Measurements from ENCODE around the gene IL17B.

IL17B gene

DNA sequence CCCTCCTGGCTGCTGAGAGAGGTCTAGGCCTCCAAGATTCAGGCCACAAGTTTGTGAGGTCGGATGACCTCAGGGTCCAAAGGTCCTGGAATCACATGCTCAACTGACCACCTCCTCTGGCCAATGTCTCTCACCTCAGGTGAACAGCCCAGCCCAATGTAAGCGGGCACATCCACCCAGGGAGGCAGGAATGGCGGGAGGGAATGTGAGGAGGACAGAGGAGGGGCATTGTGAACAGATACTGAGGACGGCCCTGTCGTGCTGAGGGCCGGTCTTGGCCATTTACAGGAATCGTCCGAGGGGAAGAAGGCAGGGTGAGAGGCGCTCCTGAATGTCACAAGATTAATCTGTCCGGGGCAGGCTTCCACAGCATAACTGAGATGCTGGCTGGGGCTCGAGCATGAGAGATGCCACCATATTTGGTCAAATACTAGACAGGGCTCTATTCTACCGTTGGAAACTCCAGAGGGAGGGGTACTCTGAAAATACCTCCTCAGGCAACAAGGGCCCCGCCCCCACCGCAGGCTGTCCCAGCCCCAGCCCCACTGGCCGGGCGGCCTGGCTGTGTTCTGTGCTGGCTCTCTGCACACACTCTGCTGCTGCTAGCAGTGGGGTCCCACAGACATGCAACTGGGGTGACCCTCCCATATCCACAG is 1.5 kb upstream of the IL17B start:
- no peak for TF ChIP-seq FOXM1 (IDR thresholded peaks at IDR 0.05; ENCODE audit: borderline replicate concordance, low read depth)
- TF ChIP-seq, protein P1, sequence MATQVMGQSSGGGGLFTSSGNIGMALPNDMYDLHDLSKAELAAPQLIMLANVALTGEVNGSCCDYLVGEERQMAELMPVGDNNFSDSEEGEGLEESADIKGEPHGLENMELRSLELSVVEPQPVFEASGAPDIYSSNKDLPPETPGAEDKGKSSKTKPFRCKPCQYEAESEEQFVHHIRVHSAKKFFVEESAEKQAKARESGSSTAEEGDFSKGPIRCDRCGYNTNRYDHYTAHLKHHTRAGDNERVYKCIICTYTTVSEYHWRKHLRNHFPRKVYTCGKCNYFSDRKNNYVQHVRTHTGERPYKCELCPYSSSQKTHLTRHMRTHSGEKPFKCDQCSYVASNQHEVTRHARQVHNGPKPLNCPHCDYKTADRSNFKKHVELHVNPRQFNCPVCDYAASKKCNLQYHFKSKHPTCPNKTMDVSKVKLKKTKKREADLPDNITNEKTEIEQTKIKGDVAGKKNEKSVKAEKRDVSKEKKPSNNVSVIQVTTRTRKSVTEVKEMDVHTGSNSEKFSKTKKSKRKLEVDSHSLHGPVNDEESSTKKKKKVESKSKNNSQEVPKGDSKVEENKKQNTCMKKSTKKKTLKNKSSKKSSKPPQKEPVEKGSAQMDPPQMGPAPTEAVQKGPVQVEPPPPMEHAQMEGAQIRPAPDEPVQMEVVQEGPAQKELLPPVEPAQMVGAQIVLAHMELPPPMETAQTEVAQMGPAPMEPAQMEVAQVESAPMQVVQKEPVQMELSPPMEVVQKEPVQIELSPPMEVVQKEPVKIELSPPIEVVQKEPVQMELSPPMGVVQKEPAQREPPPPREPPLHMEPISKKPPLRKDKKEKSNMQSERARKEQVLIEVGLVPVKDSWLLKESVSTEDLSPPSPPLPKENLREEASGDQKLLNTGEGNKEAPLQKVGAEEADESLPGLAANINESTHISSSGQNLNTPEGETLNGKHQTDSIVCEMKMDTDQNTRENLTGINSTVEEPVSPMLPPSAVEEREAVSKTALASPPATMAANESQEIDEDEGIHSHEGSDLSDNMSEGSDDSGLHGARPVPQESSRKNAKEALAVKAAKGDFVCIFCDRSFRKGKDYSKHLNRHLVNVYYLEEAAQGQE (IDR thresholded peaks at IDR 0.05; ENCODE audit: low read depth): no peak
- no peak for TF ChIP-seq TCF12 (IDR thresholded peaks at IDR 0.05; ENCODE audit: low read depth)
- TF ChIP-seq YY1 (IDR thresholded peaks at IDR 0.05; ENCODE audit: low read depth): no peak
- no peak for TF ChIP-seq TEAD4 (IDR thresholded peaks at IDR 0.05)
- TF ChIP-seq, protein P2, sequence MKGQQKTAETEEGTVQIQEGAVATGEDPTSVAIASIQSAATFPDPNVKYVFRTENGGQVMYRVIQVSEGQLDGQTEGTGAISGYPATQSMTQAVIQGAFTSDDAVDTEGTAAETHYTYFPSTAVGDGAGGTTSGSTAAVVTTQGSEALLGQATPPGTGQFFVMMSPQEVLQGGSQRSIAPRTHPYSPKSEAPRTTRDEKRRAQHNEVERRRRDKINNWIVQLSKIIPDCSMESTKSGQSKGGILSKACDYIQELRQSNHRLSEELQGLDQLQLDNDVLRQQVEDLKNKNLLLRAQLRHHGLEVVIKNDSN (IDR thresholded peaks at IDR 0.05): no peak
- no peak for TF ChIP-seq EGR1 (IDR thresholded peaks at IDR 0.05)
- no peak for TF ChIP-seq CREB1 (IDR thresholded peaks at IDR 0.05; ENCODE audit: low read depth)
- no peak for TF ChIP-seq ZBTB7A (IDR thresholded peaks at IDR 0.05; ENCODE audit: low read depth)
- TF ChIP-seq EP300 (IDR thresholded peaks at IDR 0.05; ENCODE audit: borderline replicate concordance): no peak
- no peak for TF ChIP-seq MAX (IDR thresholded peaks at IDR 0.05)
- no peak for TF ChIP-seq NFIC (IDR thresholded peaks at IDR 0.05)

DNA sequence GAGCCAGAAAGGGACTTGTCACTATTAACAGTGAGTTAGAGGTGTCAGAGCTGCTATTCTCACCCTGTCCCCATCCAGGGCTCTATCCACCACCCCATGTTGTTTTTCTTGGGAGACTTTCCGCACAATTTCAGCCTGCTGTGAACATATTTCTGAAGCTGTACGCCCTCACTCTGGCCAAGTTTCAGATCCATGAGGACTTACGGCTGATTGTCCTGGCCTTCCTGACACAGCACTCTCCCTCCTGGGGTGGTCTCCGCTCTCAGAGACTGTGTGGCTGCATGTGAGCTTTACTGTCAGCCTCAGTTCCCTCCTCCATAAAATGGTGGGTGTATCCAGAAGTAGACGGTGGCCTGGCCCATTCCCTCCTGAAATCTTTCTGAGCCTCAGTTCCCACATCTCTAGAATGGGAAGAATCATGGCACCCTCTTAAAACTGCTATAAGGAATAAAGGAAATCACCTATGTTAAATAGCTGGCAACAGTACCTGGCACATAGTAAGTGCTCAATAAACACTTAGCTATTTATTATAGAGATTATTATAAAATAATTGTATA is 804 bp upstream of the IL17B start:
- TF ChIP-seq FOXM1 (IDR thresholded peaks at IDR 0.05; ENCODE audit: borderline replicate concordance, low read depth) (no peak), EGR1 (IDR thresholded peaks at IDR 0.05) (no peak), TAF1 (IDR thresholded peaks at IDR 0.05; ENCODE audit: low read depth) (no peak), EP300 (IDR thresholded peaks at IDR 0.05; ENCODE audit: borderline replicate concordance) (no peak), TCF12 (IDR thresholded peaks at IDR 0.05; ENCODE audit: low read depth) (no peak), TEAD4 (IDR thresholded peaks at IDR 0.05) (no peak)
- TF ChIP-seq, protein P1 (IDR thresholded peaks at IDR 0.05; ENCODE audit: low read depth): no peak

GRCh38 chr5:149378241-149378820 is 761 bp downstream of the IL17B start:
- TF ChIP-seq EGR1 (IDR thresholded peaks at IDR 0.05) (no peak), NFIC (IDR thresholded peaks at IDR 0.05) (no peak), YY1 (IDR thresholded peaks at IDR 0.05; ENCODE audit: low read depth) (no peak), MAX (IDR thresholded peaks at IDR 0.05) (no peak)
- TF ChIP-seq, protein P2 (IDR thresholded peaks at IDR 0.05): no peak

DNA sequence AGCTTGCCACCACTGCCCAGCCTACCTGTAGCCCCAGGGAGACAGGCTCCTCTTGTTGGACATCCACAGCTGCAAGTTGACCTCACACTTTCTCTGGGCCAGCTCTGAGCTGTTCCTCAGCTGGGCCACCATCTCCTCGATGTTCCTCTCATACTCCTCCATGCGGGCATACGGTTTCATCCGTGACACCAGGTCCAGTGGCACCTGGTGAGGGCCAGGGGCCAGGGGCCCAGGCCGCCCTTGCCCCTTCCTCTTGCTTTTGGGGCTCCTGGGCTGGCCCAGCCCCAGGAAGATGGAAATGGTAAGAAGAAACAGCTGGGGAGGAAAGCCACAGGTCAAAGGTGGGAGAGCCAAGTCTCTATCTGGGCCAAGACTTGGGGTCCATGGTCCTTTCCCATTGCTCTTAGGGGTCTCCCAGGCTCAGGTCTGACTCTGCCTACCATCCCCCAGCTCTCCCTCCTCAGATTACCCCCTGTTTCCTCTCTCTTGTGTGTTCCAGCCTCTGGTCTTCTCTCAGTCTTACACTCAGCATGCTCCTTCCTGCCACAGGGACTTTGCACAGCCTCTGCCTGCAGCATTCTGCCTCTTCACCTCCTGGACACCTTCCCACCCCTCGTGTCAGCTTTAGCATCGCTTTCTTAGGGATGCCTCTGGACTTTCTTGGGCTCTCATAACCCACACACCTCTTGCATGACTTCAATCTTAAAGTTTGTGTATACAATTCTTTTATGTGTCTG is 2.2 kb downstream of the IL17B start:
- no peak for TF ChIP-seq CREB1 (IDR thresholded peaks at IDR 0.05; ENCODE audit: low read depth)
- TF ChIP-seq TEAD4 (IDR thresholded peaks at IDR 0.05): no peak
- TF ChIP-seq TCF12 (IDR thresholded peaks at IDR 0.05; ENCODE audit: low read depth): no peak
- TF ChIP-seq TAF1 (IDR thresholded peaks at IDR 0.05; ENCODE audit: low read depth): no peak
- TF ChIP-seq, protein P1 (IDR thresholded peaks at IDR 0.05; ENCODE audit: low read depth): no peak
- no peak for TF ChIP-seq FOXM1 (IDR thresholded peaks at IDR 0.05; ENCODE audit: borderline replicate concordance, low read depth)
- no peak for TF ChIP-seq CEBPB (IDR thresholded peaks at IDR 0.05)
- no peak for TF ChIP-seq EP300 (IDR thresholded peaks at IDR 0.05; ENCODE audit: borderline replicate concordance)
- no peak for TF ChIP-seq RAD21 (IDR thresholded peaks at IDR 0.05; ENCODE audit: low read depth)
- no peak for TF ChIP-seq MAX (IDR thresholded peaks at IDR 0.05)

All from Ishikawa (cell line).